ENCODE results near the gene CARD9. TPM values are rescaled to one million over a fixed set of nuclear protein-coding genes. Genes with fewer than 3 reads are reported as not detected.

CARD9 gene
- total RNA-seq, 1 experiment from 2014 or later = 5.6 TPM

- TF ChIP-seq CTCF (conservative IDR thresholded peaks at IDR 0.05) = no peak
- H2AK5ac ChIP-seq (ENCODE audit: insufficient read length, low read length) = no peak overlapping the region
- H4K8ac ChIP-seq (replicated peaks; ENCODE audit: insufficient read length, low read depth, low read length) = no peak overlapping the region
- H4K5ac ChIP-seq (ENCODE audit: insufficient read length, low read depth, low read length) = no peak overlapping the region
- H3K27me3 ChIP-seq (ENCODE audit: insufficient read depth, low read length) = no peaks in the 10 kb centered on the region
- H2BK120ac ChIP-seq (ENCODE audit: low read depth, low read length, poor library complexity, severe bottlenecking) = no peak overlapping the region
- no peak overlapping the region for H4K91ac ChIP-seq (ENCODE audit: insufficient read length, low read depth, low read length)
- no peak overlapping the region for H3K4me3 Mint-ChIP-seq
- no peaks in the 10 kb centered on the region for H3K4me1 ChIP-seq (ENCODE audit: insufficient read depth, low read length)
- no peak overlapping the region for H2BK15ac ChIP-seq (ENCODE audit: low read depth, low read length)
- H3K27ac Mint-ChIP-seq = no peak overlapping the region
- no peak overlapping the region for H2AFZ ChIP-seq (ENCODE audit: low read length)
- H3K9ac ChIP-seq (ENCODE audit: extremely low read depth, insufficient read length, low read length) = no peak overlapping the region
- H3K9me3 ChIP-seq (ENCODE audit: control insufficient read depth, low read depth, low read length) = no peaks in the 10 kb centered on the region
- peaks cover 12% of the 10 kb centered on the region; the same call in 1 of the 2 replicates for H3K79me2 ChIP-seq (ENCODE audit: insufficient read depth, low read length)
- no peak overlapping the region for H3K18ac ChIP-seq (ENCODE audit: insufficient read length, low read depth, low read length)
- no peaks in the 10 kb centered on the region for H3K9me3 Mint-ChIP-seq
- no CpG with 5 or more reads among the region's 13 CpGs for WGBS (ENCODE audit: extremely low coverage, insufficient read length, low lambda C conversion rate)
- no peak overlapping the region for H2BK20ac ChIP-seq (ENCODE audit: low read depth, low read length, poor library complexity, severe bottlenecking)
- H4K20me1 ChIP-seq (ENCODE audit: control insufficient read depth, insufficient read depth, insufficient read length) = no peaks in the 10 kb centered on the region
- H3K4me1 Mint-ChIP-seq = peaks cover 7 to 8% of the 10 kb centered on the region in 2 experiments
- H2BK5ac ChIP-seq (ENCODE audit: insufficient read length, low read length) = no peak overlapping the region
- H3K14ac ChIP-seq (ENCODE audit: insufficient read depth, low read length) = no peak overlapping the region
- H2BK12ac ChIP-seq (ENCODE audit: insufficient read length, low read depth, low read length) = no peak overlapping the region
- no peak overlapping the region for H3K4me2 ChIP-seq (ENCODE audit: insufficient read depth, insufficient read length, low read length)
- no peak overlapping the region for H3K56ac ChIP-seq (ENCODE audit: insufficient read length, low read depth, low read length)
- H3K23ac ChIP-seq (ENCODE audit: insufficient read length, low read depth, low read length) = no peak overlapping the region
- no peak overlapping the region for H3T11ph ChIP-seq (ENCODE audit: low read length)
- H3K79me1 ChIP-seq (ENCODE audit: insufficient read depth, low read depth, low read length, poor library complexity, severe bottlenecking) = peaks cover 7% of the 10 kb centered on the region
- no peaks in the 10 kb centered on the region for H3K27me3 Mint-ChIP-seq (ENCODE audit: low read depth)
- no peak overlapping the region for H3K27ac ChIP-seq (ENCODE audit: insufficient read length, low read depth, low read length)
- H3K36me3 Mint-ChIP-seq (ENCODE audit: insufficient read depth in 1 of 3, low read depth in 3 of 3) = peaks cover 33 to 69% (median 61%) of the 10 kb centered on the region in 3 experiments; a peak in 6 of 7 replicates
- H3K23me2 ChIP-seq (ENCODE audit: insufficient read length, low read depth, low read length, poor library complexity, severe bottlenecking) = peaks cover 6% of the 10 kb centered on the region
- no peak for DNase-seq
- no peak overlapping the region for H3K4ac ChIP-seq (ENCODE audit: low read depth, low read length)
These were observed 21.5 kb upstream of the CARD9 start for GRCh38 chr9:136395020-136395340.

All from H9 (cell line).